Fibroblast of lung (primary cell): ENCODE measurements around the gene LAT. TPM values are rescaled to one million over a fixed set of nuclear protein-coding genes. Genes with fewer than 3 reads are reported as not detected.
A peak's percentile ranks its signal among the peaks of the same experiment; 100 is the strongest.

Experiments
- DNase-seq, 2 donors: peaks; one replicate each; pipeline versions ENCODE4 v3.0.0 to v3.0.0-alpha.2; 2010; ENCODE audit warnings: low read depth in 2 of 2
- H2AFZ ChIP-seq: 2 replicates; pipeline ENCODE4 v1.5.1; 2012; ENCODE audit warnings: low read length, control low read depth, inconsistent platforms
- H3K27ac ChIP-seq: 2 replicates; pipeline ENCODE4 v1.5.1; 2011; ENCODE audit warnings: low read length, control low read depth; ENCODE audit not compliant: insufficient read depth
- H3K27me3 ChIP-seq: 2 replicates; pipeline ENCODE4 v1.5.1; 2011; ENCODE audit warnings: mild to moderate bottlenecking, low read length; ENCODE audit not compliant: control insufficient read depth, insufficient read depth
- H3K36me3 ChIP-seq: 2 replicates; pipeline ENCODE4 v1.5.1; 2011; ENCODE audit warnings: low read length; ENCODE audit not compliant: control insufficient read depth, insufficient read depth
- H3K4me1 ChIP-seq: 2 replicates; pipeline ENCODE4 v1.5.1; 2011; ENCODE audit warnings: low read length; ENCODE audit not compliant: control insufficient read depth, insufficient read depth; ENCODE audit errors: extremely low read depth
- H3K4me2 ChIP-seq: 2 replicates; pipeline ENCODE4 v1.5.1; 2011; ENCODE audit warnings: low read length, control low read depth; ENCODE audit not compliant: insufficient read depth; ENCODE audit errors: extremely low read depth
- H3K4me3 ChIP-seq, 4 experiments: fragments of 200-600 bp in 1 of 4; sonication (generic) in 1 of 4; replicated peaks in 1 of 4; 2 replicates each; pipeline ENCODE4 v1.5.1; 2011 to 2016; ENCODE audit warnings: low read length in 4 of 4, low read depth in 3 of 4, mild to moderate bottlenecking in 3 of 4, control low read depth in 2 of 4, inconsistent platforms in 1 of 4, mixed read lengths in 1 of 4; ENCODE audit not compliant: insufficient read depth in 1 of 4; ENCODE audit errors: control extremely low read depth in 1 of 4
- H3K79me2 ChIP-seq: 2 replicates; pipeline ENCODE4 v1.5.1; 2012; ENCODE audit warnings: mild to moderate bottlenecking, low read length, inconsistent platforms; ENCODE audit not compliant: control insufficient read depth, insufficient read depth
- H3K9ac ChIP-seq: 2 replicates; pipeline ENCODE4 v1.5.1; 2011; ENCODE audit warnings: mild to moderate bottlenecking, low read length, control low read depth; ENCODE audit not compliant: insufficient read depth
- H3K9me3 ChIP-seq: 2 replicates; pipeline ENCODE4 v1.5.1; 2012; ENCODE audit warnings: low read depth, low read length; ENCODE audit not compliant: control insufficient read depth, insufficient read depth
- H4K20me1 ChIP-seq: 2 replicates; pipeline ENCODE4 v1.5.1; 2011; ENCODE audit warnings: low read length; ENCODE audit not compliant: control insufficient read depth, insufficient read depth; ENCODE audit errors: extremely low read depth
- CTCF ChIP-seq, 2 donors: IDR thresholded peaks in 1 of 2; conservative IDR thresholded peaks in 1 of 2; 1 replicate in 1 of 2; 2 replicates in 1 of 2; pipeline ENCODE4 v1.5.1; 2011 to 2012; ENCODE audit warnings: low read length in 2 of 2, control low read depth in 1 of 2, inconsistent platforms in 1 of 2, low read depth in 1 of 2, mild to moderate bottlenecking in 1 of 2
- EZH2 ChIP-seq: IDR thresholded peaks from 2 replicates; pipeline ENCODE4 v1.5.1; 2012; ENCODE audit warnings: low read length, control low read depth, mild to moderate bottlenecking; ENCODE audit errors: missing control alignments
- polyA plus RNA-seq, 2 donors: library from polyadenylated mRNA; depleted of rRNA in 1 of 2; stranded (reverse) in 1 of 2; unstranded in 1 of 2; fragments of >200 nt; gene quantifications; 2 replicates each; pipeline ENCODE4 v1.2.1, GENCODE V29; 2011 to 2012; ENCODE audit warnings: missing spikeins in 1 of 2
- total RNA-seq: library from RNA; depleted of rRNA; stranded (reverse); fragments of >200 nt; gene quantifications from 2 replicates; pipeline ENCODE4 v1.2.1, GENCODE V29; 2014

LAT gene
- total and polyA plus RNA-seq, 2 donors (not counting 1 experiment from before 2014, with no cell fraction given), result 0.50 to 1.4 TPM

GRCh38 chr16:28951410-28951943, 33.4 kb upstream of the LAT start:
- Histone ChIP-seq H3K27me3 (no peaks in the 10 kb centered on the region), H3K4me2 (peak overlapping the region; percentile 94), H3K9me3 (no peaks in the 10 kb centered on the region), H4K20me1 (peaks cover 2% of the 10 kb centered on the region), H3K36me3 (peaks cover 7% of the 10 kb centered on the region), H3K4me3 (peak overlapping the region; percentile 75 to 89 (median 84)), H2AFZ (peak overlapping the region; percentile 57), H3K27ac (peak overlapping the region; percentile 65), H3K9ac (peak overlapping the region; percentile 69), H3K4me1 (no peaks in the 10 kb centered on the region), H3K79me2 (peaks cover 11% of the 10 kb centered on the region)
- TF ChIP-seq CTCF (conservative IDR thresholded peaks at IDR 0.05 in 1 of 2, IDR thresholded peaks at IDR 0.05 in 1 of 2; ENCODE audit: low read depth in 1 of 2, low read length in 2 of 2) (no peak), EZH2 (no peak)
- no peak for DNase-seq

GRCh38 chr16:28958216-28958615, 26.6 kb upstream of the LAT start:
- DNase-seq, result no peak
- peaks cover 17% of the 10 kb centered on the region for H3K36me3 ChIP-seq
- no peak overlapping the region for H3K4me3 ChIP-seq

GRCh38 chr16:28958836-28959235, 26.0 kb upstream of the LAT start:
- DNase-seq, result no peak
- H3K9me3 ChIP-seq, result no peaks in the 10 kb centered on the region
- no peak overlapping the region for H3K4me2 ChIP-seq
- H3K4me3 ChIP-seq, result no peak overlapping the region
- H3K36me3 ChIP-seq, result peaks cover 18% of the 10 kb centered on the region
- no peak overlapping the region for H2AFZ ChIP-seq
- no peak overlapping the region for H3K9ac ChIP-seq
- H4K20me1 ChIP-seq, result peaks cover 2% of the 10 kb centered on the region
- H3K27me3 ChIP-seq, result no peaks in the 10 kb centered on the region
- H3K27ac ChIP-seq, result no peak overlapping the region
- H3K79me2 ChIP-seq, result no peaks in the 10 kb centered on the region
- no peaks in the 10 kb centered on the region for H3K4me1 ChIP-seq
- TF ChIP-seq EZH2 (no peak), CTCF (conservative IDR thresholded peaks at IDR 0.05 in 1 of 2, IDR thresholded peaks at IDR 0.05 in 1 of 2; ENCODE audit: low read depth in 1 of 2, low read length in 2 of 2) (no peak)

More at GRCh38 chr16:28958216-28958615, 26.6 kb upstream of the LAT start:
- TF ChIP-seq CTCF (conservative IDR thresholded peaks at IDR 0.05 in 1 of 2, IDR thresholded peaks at IDR 0.05 in 1 of 2; ENCODE audit: low read depth in 1 of 2, low read length in 2 of 2), result no peak
- TF ChIP-seq EZH2, result no peak
- Histone ChIP-seq H4K20me1 (peaks cover 2% of the 10 kb centered on the region), H3K9ac (no peak overlapping the region), H3K4me1 (no peaks in the 10 kb centered on the region), H3K27ac (no peak overlapping the region), H3K9me3 (no peaks in the 10 kb centered on the region), H2AFZ (no peak overlapping the region), H3K27me3 (no peaks in the 10 kb centered on the region), H3K79me2 (no peaks in the 10 kb centered on the region), H3K4me2 (no peak overlapping the region)
